NCI-H526 (cell line): Measurements from ENCODE around the gene ELP5.
A peak's percentile ranks its signal among the peaks of the same experiment; 100 is the strongest.

Source experiments
- DNase-seq, 2 experiments: peaks; one replicate each; lab custom pipeline; 2025; lab: John Stamatoyannopoulos, UW

The ELP5 gene

DNA sequence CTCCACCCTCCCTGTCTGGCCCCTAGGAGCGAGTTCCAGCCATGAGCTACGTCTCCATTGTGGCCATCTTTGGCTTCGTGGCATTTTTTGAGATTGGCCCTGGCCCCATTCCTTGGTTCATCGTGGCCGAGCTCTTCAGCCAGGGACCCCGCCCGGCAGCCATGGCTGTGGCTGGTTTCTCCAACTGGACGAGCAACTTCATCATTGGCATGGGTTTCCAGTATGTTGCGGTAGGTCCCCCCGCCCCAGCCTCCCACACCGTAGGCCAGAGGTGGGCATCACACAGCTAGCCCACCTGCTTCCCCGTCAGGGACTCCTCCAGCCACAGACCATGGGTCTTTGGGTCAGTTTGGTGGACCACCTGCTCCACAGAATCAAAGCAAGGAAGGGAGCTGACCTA is 33.7 kb downstream of the ELP5 start:
- no peak for DNase-seq

DNA sequence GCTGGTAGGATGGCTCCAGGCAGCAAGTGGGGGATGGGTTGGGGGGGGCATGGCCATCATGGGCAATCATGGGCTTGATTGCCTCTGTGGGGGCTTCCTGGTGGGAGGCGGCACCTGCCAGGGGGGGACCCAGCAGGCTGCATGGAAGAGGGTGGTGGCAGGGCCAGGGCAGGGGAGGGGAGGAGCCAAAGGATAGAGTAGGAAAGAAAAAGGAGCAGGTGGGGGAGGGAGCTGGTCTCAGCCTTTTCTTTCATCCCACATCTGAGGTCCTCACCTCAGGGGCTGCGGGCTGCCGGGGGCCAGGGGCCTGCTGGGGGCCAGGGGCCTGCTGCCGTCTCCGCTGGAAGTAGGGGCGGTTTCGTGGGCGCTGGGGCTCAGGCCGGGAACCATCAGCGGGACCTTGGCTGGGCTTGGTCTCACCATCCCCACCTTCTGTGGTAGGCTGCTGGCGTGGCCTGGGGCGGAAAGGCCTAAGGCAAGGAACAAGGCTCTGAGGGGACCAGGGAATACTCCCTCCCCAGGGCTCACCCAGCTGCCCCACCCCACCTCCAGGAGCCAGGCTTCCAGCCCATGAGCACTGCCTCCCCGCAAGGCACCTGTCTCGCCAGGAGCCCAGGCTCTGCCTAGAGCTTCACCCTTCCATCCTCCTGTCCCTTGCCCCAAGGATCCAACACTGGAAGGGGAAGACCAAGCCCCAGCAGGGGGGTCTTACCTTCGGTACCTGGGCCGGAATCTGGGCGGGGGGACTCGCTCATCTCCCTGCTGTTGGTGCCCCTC is 37.4 kb downstream of the ELP5 start:
- no peak for DNase-seq

DNA sequence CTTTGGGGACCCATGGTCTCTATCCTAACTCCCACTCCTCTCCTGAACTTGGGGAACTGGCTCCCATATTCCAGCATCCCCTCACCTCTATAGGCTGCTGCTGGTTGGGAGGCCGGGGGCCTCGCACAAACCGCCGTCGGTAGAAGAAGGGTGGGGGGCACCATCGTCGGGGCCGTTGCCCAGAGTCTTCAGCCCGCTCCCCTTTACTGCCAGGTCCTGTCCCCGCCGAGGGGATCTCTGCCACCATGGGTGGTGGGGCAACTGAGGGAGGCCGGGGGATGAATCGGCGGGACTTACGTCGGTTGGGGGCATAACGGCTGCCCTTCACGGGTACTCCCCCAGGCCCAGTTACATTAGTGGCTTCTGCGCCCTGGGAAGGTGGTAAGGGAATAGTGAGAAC is 38.2 kb downstream of the ELP5 start:
- no peak for DNase-seq

DNA sequence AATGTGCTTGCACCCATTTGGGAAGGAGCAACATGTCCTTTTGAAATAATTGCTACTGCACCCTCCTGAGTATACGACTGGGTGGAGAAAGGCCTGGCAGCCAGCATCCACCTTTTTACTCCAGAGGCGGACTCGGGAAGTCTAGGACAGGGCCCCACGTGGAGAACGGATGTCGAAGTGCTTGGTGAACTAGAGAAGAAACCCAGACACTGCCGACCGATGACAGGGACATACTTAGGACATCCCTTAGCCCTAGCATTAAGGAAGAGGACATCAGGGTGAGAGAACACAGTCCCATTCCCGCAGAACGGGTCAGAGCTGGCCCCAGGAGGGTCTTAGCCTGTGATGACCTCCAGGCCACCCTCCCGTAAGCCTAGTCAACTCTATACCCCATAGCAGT is 38.7 kb downstream of the ELP5 start:
- DNase-seq = no peak

DNA sequence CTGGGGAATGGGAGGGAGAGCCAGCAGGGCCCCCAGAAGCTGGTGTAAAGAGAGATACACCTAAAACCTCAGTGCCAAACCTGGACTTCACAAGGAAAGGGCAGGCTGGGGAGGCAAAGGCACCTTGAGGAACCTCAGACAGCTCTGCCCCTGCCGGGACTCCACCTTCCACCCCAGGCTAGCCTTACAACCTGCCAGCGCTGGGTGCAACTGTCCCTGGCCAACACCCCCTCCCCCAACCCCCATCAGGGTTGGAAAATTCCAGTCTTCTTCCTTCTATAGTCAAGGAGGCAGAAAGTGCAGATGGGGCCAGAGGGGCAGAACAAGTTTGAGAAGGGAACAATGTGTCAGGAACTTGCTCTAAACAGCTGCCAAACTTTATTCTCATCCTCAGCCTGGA is 40.2 kb downstream of the ELP5 start:
- no peak for DNase-seq

DNA sequence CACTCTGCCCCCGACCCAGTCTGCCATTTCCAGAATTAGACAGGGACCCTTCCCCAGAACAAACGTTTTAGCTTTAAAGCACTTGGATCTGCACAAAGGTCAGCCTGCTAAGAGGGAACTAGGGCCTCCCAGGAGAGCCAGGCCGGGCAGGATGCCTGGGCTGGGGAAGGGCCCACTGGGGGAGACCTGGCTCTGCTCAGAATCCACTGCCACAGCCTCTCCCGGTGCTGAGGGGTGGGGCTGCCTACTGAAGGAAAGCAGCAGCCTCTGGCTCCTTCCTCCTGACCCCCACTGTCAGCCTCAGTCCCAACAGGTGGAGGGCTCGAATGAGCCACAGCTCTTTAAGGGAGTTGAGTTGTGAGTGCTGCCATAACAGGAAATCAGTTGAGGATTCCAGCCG is 40.7 kb downstream of the ELP5 start:
- DNase-seq = no peak

DNA sequence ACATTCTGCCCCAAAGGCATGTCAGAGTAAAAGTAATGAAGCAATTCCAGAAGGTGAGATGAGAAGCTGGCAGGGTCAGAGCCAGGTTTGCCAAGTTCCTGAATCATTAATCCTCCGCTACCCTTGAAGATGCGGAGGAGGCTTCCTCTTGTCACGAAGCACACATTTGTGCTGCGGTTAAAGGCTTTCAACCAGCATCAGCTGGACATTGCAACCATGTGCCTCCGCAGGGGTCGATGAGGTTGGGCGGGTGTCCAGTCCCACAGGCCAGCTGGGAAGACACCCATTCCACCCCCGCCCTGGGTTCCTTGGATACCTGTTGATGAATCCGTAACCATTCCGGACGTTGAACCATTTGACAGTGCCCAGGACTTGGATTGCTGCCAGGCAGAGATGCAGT is 41.1 kb downstream of the ELP5 start:
- no peak for DNase-seq

DNA sequence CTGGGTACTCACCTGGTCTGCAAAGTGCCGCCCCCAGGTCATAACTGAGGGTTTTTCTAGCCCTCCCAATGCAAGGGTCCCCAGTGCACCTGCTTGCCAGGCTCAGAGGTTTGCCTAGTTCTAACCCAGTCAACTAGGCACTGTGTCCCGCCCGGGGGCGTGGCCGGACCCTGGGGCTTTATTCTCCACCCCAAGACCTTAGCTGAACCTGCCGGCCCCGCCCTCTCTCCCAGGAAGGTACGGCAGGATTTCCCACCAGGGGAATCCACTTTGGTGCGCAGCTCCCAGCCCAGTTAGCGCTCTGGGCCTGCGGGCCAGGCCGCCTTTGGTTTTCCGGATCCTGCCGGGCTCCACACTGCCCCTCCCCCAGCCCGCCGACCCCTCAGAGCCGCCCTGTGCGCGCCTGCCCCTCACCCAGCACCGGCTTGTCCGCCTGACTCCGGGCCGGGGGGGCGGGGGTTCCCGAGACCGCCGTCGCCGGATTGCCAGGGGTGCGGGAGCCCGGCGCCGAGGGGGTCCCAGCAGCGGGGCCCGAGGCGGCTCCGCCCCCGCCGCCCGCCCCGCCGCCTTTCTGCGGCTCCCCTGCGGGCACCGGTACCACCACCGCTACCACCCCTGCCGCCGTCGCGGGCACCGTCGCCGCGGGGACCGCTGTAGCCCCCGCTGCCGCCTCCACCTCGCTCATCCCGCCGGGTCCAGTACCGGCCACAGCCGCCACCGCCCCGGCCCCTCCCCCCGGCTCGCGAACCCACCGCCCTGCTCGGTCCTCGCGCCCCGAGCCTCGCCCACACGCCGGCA is 42.0 kb downstream of the ELP5 start:
- peak; percentile 52 to 81 for DNase-seq

DNA sequence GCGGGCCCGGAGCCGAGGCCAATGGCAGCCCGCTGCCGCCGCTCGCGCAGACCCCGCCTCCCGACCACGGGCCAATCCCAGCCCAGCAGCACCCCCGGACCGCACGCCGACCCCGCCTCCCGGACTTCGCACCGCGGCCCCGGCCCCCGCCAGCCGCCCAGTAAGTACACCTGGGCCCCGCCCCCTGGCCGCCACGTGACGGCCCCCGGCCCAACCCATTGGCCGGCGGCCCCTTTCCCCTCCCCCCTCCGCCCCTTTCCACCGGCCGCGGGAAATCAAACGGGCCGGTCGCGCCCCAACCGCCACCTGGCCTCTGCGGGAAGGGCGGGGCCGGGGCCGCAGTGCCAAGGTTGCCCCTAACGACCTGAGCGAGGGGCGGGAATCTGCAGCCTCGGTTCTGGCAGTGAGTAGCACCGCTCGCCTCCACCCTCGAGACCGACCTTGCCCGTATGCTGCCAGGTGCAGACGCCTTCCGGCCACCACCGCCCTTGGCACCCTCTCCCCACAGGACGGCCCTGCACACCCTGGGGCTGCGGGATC is 42.7 kb downstream of the ELP5 start, which contains the start of gene YBX2:
Gene YBX2 (minus strand): TSS at position 26 of the 540 bp plus-strand sequence. CDS start 139 bp downstream, outside the sequence.
- DNase-seq = peak; percentile 77 to 97

DNA sequence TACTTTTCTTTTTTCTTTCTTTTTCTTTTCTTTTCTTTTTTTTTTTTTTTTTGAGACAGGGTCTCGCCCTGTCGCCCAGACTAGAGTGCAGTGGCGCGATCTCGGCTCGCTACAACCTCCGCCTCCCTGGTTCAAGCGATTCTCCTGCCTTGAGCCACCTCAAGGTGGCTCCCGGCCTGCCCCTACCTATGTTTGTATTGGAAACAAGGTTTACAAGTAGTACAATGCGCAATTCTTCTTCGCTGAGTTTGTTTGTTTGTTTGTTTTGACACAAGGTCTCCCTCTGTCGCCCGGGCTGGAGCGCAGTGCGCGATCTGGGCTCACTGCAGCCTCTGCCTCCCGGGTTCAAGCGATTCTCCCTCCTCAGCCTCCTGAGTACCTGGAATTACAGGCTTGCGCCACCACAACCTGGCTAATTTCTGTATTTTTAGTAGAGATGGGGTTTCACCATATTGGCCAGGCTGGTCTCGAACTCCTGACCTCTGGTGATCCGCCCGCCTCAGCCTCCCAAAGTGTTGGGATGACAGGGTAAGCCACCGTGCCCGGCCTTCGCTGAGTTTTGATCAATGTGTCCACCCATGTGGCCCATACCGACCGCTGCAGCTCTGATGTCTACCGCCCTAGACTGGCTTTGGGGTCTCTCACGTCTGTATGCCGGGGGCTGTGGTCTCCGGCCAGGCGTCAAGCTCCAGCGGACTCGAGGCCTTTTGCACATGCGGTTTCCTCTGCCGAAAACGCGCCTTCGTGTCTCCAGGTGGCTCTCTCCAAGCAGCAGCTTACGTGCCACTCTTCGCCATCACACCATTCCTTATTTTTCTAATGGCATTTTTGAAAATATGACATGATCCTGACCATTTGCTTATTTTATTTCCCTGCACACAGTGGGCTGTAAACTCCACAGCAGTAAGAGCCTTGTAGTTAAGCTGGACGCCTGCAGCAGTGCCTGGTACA is 43.5 kb downstream of the ELP5 start:
- no peak for DNase-seq

DNA sequence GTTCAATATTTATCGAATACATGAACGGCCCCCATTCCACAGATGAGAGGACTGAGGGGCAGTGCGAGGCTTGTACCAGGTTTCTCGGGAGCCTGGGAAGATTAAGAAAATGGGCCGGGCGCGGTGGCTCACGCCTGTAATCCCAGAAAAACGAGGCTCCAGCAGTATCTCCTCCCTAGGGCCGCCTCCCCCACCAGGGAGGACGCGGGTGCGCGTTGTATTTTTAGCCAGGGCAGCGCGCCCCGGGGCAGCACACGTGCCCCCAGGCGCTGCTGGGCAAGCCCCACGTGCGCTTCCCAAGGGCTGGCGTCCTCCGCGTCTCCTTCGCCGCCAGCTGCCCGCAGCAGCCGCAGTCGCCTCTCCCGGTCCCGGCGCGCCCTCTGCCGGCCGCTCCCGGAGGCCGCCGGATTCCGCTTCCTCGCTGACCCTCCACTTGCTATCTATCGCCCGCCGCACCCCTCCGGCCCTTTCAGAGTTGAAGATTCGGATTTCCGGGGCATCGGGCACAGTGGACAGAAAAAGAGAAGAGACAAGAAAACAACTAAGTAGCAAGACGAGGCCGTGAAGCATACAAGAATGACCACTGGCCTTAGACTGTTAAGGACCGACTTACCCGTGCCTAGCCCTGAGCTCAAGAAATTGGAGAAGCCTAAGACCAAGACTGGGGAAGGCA is 44.3 kb downstream of the ELP5 start:
- DNase-seq = peak; percentile 34 to 83

DNA sequence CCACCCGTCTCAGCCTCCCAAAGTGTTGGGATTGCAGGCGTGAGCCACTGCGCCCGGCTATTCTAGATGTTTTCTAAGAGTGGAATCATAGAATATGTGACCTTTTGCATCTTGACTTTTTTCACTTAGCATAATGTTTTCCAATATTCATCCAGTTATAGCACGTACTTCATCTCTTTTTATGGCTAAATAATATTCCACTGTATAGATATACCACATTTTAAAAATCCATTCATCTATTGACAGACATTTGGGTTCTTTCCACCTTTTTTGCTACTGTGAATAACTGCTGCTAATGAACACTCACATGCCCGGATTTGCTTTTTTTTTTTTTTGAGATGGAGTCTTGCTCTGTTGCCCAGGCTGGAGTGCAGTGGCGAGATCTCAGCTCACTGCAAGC is 52.2 kb downstream of the ELP5 start:
- no peak for DNase-seq

DNA sequence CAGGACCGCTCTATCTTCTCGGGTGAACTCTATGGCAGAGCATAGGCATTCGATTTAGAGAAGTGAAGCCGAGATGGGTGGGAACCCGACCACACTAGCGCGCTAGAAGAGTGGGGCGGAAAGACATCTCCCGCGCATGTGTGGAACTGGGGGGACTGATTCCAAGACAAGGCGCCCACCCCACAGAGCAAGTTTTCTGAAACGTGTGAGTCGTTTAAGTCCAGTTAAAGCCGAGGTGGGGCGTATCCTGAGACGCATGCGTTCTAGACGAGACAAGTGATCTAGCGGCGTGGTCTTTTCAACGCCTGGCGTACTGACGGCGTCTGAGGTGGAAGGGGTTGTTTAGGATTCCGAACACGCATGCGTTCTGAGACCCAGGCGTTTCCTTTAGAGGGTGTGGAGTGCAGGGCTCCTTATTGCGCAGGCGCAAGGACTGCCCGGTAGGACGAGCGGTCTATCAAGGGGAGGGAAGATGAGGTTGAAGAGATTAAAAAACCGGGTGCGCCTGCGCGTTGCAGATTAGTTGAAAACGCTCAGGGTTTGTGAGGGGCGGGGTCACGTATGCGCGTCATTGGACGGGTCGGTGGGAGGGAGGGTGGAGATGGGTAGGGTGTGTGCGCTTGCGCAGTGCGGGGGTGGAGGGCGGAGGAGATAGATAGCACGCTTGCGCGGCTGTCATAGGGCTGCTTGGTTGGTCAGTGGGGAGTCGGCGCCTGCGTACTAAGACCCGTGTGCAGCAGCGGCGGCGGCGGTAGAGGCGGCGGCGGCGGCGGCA is 55.1 kb downstream of the ELP5 start, which contains the start of gene EIF5A:
Gene EIF5A (plus strand): TSS at position 718 of the 775 bp plus-strand sequence. CDS start 2,008 bp downstream, outside the sequence.
- DNase-seq = peak; percentile 98 to 99

DNA sequence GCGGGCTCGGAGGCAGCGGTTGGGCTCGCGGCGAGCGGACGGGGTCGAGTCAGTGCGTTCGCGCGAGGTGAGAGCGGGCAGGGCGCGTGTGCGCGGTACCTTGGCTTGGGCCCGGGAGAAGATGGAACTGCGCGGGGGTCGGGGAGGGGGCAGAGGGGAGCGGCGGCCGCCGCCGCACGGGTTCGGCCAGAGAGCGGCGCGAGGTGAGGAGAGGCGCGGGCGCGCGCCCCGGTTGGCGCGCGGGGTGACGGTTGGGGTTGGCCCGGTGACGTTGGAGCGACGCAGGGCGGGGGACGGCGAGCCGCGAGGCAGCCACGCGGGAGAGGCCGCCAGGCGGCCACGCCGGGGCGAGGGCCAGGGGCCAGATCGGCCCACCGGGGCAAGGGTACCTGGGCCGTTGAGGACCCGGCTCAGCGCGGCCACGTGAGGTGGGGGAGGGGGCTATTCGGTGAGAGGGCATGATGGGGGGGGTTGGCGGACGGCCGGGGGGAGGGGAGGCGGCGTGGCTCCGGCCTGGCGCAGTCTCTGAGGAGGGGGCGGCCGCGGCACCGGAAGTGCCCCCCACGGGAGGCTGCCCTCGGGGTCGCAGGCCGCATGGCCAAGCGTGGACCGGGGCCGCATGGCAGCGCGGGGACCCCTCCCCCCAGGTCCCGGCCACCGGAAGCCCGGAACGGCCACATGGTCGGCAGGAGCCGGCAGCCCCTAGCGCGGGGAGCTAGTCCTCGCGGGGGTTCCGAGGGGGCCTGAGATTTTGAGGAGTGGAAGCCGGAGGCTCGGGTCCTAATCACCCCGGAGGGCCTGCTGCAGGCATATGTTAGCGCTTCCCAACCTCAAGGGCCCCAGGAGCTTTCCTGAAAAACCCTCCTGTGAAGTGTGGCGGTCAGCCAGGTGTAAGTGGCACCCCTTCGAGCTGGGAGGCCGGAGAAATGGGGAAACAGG is 55.9 kb downstream of the ELP5 start:
- peak in 1 of 2 experiments; percentile 10 for DNase-seq

DNA sequence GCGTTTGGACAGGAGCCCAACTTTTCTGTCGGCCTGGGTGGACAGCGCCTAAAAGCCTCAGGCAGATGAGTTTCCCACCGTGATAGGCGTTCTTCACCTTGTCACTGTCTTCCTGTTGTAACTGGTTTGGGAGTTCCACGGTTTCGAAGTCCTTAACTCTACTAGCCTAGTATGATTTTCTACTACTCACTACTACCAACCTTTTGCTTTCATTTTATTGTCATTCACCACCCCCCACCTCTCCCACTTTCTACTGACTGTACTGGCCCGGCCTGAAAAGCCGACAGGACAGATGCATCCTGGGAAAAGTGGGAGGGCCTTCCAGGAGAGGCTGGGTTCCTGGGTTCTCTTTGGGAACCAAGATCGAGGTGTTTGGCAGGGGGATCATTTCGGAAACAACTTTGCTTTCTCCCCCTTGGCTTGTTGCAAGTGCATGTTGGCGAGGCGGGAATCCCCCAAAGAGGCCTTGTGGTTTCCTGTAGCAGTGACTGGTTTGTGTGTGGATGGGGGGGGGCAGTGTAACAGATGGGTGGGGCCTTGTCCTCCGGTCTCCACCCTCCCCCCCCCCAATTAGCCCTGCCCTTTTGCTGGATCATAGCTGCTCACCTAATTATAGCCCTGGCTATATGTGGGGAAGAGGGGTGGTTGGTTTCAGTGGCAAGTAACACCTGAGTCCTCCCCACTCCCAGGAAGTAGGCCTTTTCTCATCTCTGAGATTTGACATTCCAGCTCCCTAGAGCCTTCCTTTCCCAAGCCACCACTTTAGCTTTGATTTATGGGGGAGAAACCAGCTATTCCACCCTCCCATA is 56.8 kb downstream of the ELP5 start:
- peak; percentile 54 to 73 for DNase-seq
